ENCODE results near the gene ERFE. TPM values are rescaled to one million over a fixed set of nuclear protein-coding genes. Genes with fewer than 3 reads are reported as not detected.

The ERFE gene
- total and polyA plus RNA-seq, 9 of the 15 experiments (the other 6 are each of a cell fraction or from before 2014, with no cell fraction given), result 0.55 to 8.2 (median 3.7) TPM

- BruUV-seq (replicated peaks), result no TSS peak
- Histone ChIP-seq H3K27ac (ENCODE audit: extremely low read depth, low read depth, low read length) (peak overlapping the region; percentile 81), H3K27me3 (ENCODE audit: control insufficient read depth in 2 of 2, insufficient read depth in 2 of 2, low read length in 2 of 2) (no peaks in the 10 kb centered on the region), H3K9me1 (ENCODE audit: control insufficient read depth, insufficient read depth, low read length) (peaks cover 4% of the 10 kb centered on the region), H3K4me1 (replicated peaks in 1 of 2; ENCODE audit: control insufficient read depth in 2 of 2, insufficient read depth in 2 of 2, low read length in 2 of 2) (peaks cover 30 to 33% of the 10 kb centered on the region in 2 experiments), H2AFZ (ENCODE audit: low read depth, low read length) (no peak overlapping the region), H3K4me3 (no peak overlapping the region), H3K79me2 (ENCODE audit: control insufficient read depth, insufficient read depth, low read length) (no peaks in the 10 kb centered on the region), H4K20me1 (replicated peaks; ENCODE audit: control insufficient read depth, insufficient read depth, low read length) (no peaks in the 10 kb centered on the region), H3K9me3 (replicated peaks; ENCODE audit: control insufficient read depth, insufficient read depth, low read depth, low read length) (no peaks in the 10 kb centered on the region), H3K4me2 (ENCODE audit: insufficient read depth, low read length) (peak overlapping the region; percentile 2; the same call in 1 of the 2 replicates), H3K36me3 (ENCODE audit: control insufficient read depth, insufficient read depth, low read length) (peaks cover 49% of the 10 kb centered on the region), H3K9ac (ENCODE audit: insufficient read depth in 1 of 2, low read depth in 2 of 2, low read length in 2 of 2) (peak overlapping the region; percentile 18 to 56; a peak in 2 of 4 replicates)
- ChIA-PET POLR2A (no interaction called here), CTCF (ENCODE audit: low intra/inter-chr PET ratio) (no interaction called here)
- DNase-seq (ENCODE audit: extremely low read depth in 1 of 4, low spot score in 3 of 4) (no peak), ATAC-seq (peak; percentile 11; the same call in 2 of the 3 replicates), FAIRE-seq (no peak)
- WGBS (ENCODE audit: insufficient coverage, low coverage, missing lambda C conversion rate), result 51% methylated on average over 4 of the region's 5 CpGs
- in situ Hi-C loops (cut with MboI), result no loop called here
- intact Hi-C loops (cut with micrococcal nuclease), result loop anchor here (5.0 kb wide), 1 partner anchor 68 kb away; no protein-coding TSS in a partner anchor
- TF ChIP-seq ZNF778 (CRISPR knock-in tag; IDR thresholded peaks at IDR 0.05) (no peak), CAMTA2 (CRISPR knock-in tag; conservative IDR thresholded peaks at IDR 0.05) (no peak), POLR3A (IDR thresholded peaks at IDR 0.05; ENCODE audit: borderline replicate concordance, extremely low read depth, insufficient read depth, insufficient read length) (no peak), ZNF347 (CRISPR knock-in tag; IDR thresholded peaks at IDR 0.05; ENCODE audit: low read depth) (no peak), HLTF (IDR thresholded peaks at IDR 0.05) (no peak), ZNF146 (CRISPR knock-in tag; IDR thresholded peaks at IDR 0.05; ENCODE audit: unreplicated experiment) (no peak), HDAC8 (tag; IDR thresholded peaks at IDR 0.05) (0 out of 2 replicates have a peak, but pooled peaks have one; percentile 63), ILK (tag; IDR thresholded peaks at IDR 0.05; ENCODE audit: borderline replicate concordance, low read depth) (no peak), PTRF (tag; IDR thresholded peaks at IDR 0.05) (no peak), GABPA (tag; conservative IDR thresholded peaks at IDR 0.05; ENCODE audit: low read depth) (no peak), CEBPG (CRISPR knock-in tag; IDR thresholded peaks at IDR 0.05) (no peak), CEBPG (tag; conservative IDR thresholded peaks at IDR 0.05 in 1 of 2, IDR thresholded peaks at IDR 0.05 in 1 of 2) (no peak; a peak in 2 of 4 replicates), ATF1 (CRISPR knock-in tag; IDR thresholded peaks at IDR 0.05) (no peak), ATF1 (tag; IDR thresholded peaks at IDR 0.05) (0 out of 2 replicates have a peak, but pooled peaks have one; percentile 11), ZNF324 (CRISPR knock-in tag; IDR thresholded peaks at IDR 0.05) (no peak)
- TF ChIP-seq, protein P1, sequence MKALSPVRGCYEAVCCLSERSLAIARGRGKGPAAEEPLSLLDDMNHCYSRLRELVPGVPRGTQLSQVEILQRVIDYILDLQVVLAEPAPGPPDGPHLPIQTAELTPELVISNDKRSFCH (CRISPR knock-in tag; IDR thresholded peaks at IDR 0.05), result no peak
- TF ChIP-seq, protein P1 (tag; IDR thresholded peaks at IDR 0.05), result peak; percentile 17; the same call in 1 of the 2 replicates
These were observed 11.0 kb downstream of the ERFE start for GRCh38 chr2:238169708-238170251.

Measured in K562 (cell line).